IPS DF 6.9 (cell line): ENCODE measurements around the gene TET2.

ENCODE experiments used
- DNase-seq: peaks from one replicate; pipeline ENCODE4 v3.0.0-alpha.2; 2013; ENCODE audit warnings: low read depth, low spot score
- H3K27ac ChIP-seq: one replicate; pipeline ENCODE4 v1.5.1; 2013; ENCODE audit warnings: low read length, control low read depth
- H3K27me3 ChIP-seq: 2 replicates; pipeline ENCODE4 v1.6.1; 2013; ENCODE audit warnings: mild to moderate bottlenecking, low read length; ENCODE audit not compliant: control insufficient read depth, insufficient read depth
- H3K36me3 ChIP-seq: 2 replicates; pipeline ENCODE4 v1.6.1; 2013; ENCODE audit warnings: low read length; ENCODE audit not compliant: control insufficient read depth, insufficient read depth
- H3K4me1 ChIP-seq: 2 replicates; pipeline ENCODE4 v1.6.1; 2013; ENCODE audit warnings: low read length; ENCODE audit not compliant: control insufficient read depth, insufficient read depth
- H3K4me3 ChIP-seq: 2 replicates; pipeline ENCODE4 v1.5.1; 2013; ENCODE audit warnings: mild to moderate bottlenecking, low read length
- H3K9me3 ChIP-seq: 2 replicates; pipeline ENCODE4 v1.6.1; 2013; ENCODE audit warnings: low read length, inconsistent platforms; ENCODE audit not compliant: control insufficient read depth, insufficient read depth
- WGBS: extraction: QIAGEN DNeasy Blood & Tissue Kit; methylation state at CpG from one replicate; pipeline ENCODE4 v1.1.7; 2013; ENCODE audit warnings: mixed read lengths, missing lambda C conversion rate; ENCODE audit not compliant: insufficient read length, insufficient coverage; 5-methylcytosine and 5-hydroxymethylcytosine counted together

The TET2 gene

GRCh38 chr4:105140684-105141490, 5.8 kb upstream of the TET2 start:
- no peak for DNase-seq
- no peak overlapping the region for H3K4me3 ChIP-seq
- H3K36me3 ChIP-seq, result no peaks in the 10 kb centered on the region
- H3K27me3 ChIP-seq, result peaks cover 24% of the 10 kb centered on the region
- H3K9me3 ChIP-seq, result no peaks in the 10 kb centered on the region
- no CpG with 5 or more reads among the region's 7 CpGs for WGBS
- H3K4me1 ChIP-seq, result no peaks in the 10 kb centered on the region
- no peak overlapping the region for H3K27ac ChIP-seq

- no peaks in the 10 kb centered on the region for H3K9me3 ChIP-seq
- H3K27me3 ChIP-seq, result peaks cover 39% of the 10 kb centered on the region
- WGBS, result no CpG with 5 or more reads among the region's 21 CpGs
- H3K36me3 ChIP-seq, result no peaks in the 10 kb centered on the region
- no peak overlapping the region for H3K27ac ChIP-seq
- no peak for DNase-seq
- no peak overlapping the region for H3K4me3 ChIP-seq
- H3K4me1 ChIP-seq, result no peaks in the 10 kb centered on the region
Observed at GRCh38 chr4:105145156-105145902, 1.3 kb upstream of the TET2 start.

GRCh38 chr4:105145903-105146275, 787 bp upstream of the TET2 start:
- no peaks in the 10 kb centered on the region for H3K9me3 ChIP-seq
- no peak overlapping the region for H3K27ac ChIP-seq
- peak overlapping the region; percentile 59; the same call in 1 of the 2 replicates for H3K4me3 ChIP-seq
- no peaks in the 10 kb centered on the region for H3K36me3 ChIP-seq
- WGBS, result no CpG with 5 or more reads among the region's 25 CpGs
- peaks cover 40% of the 10 kb centered on the region for H3K27me3 ChIP-seq
- DNase-seq, result no peak
- H3K4me1 ChIP-seq, result no peaks in the 10 kb centered on the region

GRCh38 chr4:105147016-105147552, 408 bp downstream of the TET2 start:
- Histone ChIP-seq H3K36me3 (no peaks in the 10 kb centered on the region), H3K9me3 (no peaks in the 10 kb centered on the region), H3K27me3 (peaks cover 40% of the 10 kb centered on the region), H3K4me1 (no peaks in the 10 kb centered on the region), H3K27ac (no peak overlapping the region), H3K4me3 (peak overlapping the region; percentile 59; the same call in 1 of the 2 replicates)
- no peak for DNase-seq
- WGBS, result no CpG with 5 or more reads among the region's 12 CpGs

GRCh38 chr4:105147553-105148161, 981 bp downstream of the TET2 start:
- no peak overlapping the region for H3K27ac ChIP-seq
- no peak for DNase-seq

GRCh38 chr4:105148356-105148755, 1.7 kb downstream of the TET2 start:
- no peak overlapping the region for H3K4me3 ChIP-seq
- WGBS, result no CpG with 5 or more reads among the region's 1 CpG

More at GRCh38 chr4:105147553-105148161, 981 bp downstream of the TET2 start:
- H3K9me3 ChIP-seq, result no peaks in the 10 kb centered on the region
- H3K4me1 ChIP-seq, result no peaks in the 10 kb centered on the region
- no CpG with 5 or more reads among the region's 16 CpGs for WGBS
- peak overlapping the region; percentile 59; the same call in 1 of the 2 replicates for H3K4me3 ChIP-seq
- H3K36me3 ChIP-seq, result no peaks in the 10 kb centered on the region
- peaks cover 39% of the 10 kb centered on the region for H3K27me3 ChIP-seq

GRCh38 chr4:105148776-105149175, 2.1 kb downstream of the TET2 start:
- WGBS, result no CpG with 5 or more reads among the region's 5 CpGs
- DNase-seq, result no peak
- Histone ChIP-seq H3K36me3 (no peaks in the 10 kb centered on the region), H3K27me3 (peaks cover 32% of the 10 kb centered on the region), H3K27ac (no peak overlapping the region), H3K4me3 (no peak overlapping the region), H3K4me1 (no peaks in the 10 kb centered on the region), H3K9me3 (no peaks in the 10 kb centered on the region)

More at GRCh38 chr4:105148356-105148755, 1.7 kb downstream of the TET2 start:
- no peak overlapping the region for H3K27ac ChIP-seq
- no peaks in the 10 kb centered on the region for H3K9me3 ChIP-seq
- peaks cover 36% of the 10 kb centered on the region for H3K27me3 ChIP-seq
- DNase-seq, result no peak
- H3K36me3 ChIP-seq, result no peaks in the 10 kb centered on the region
- no peaks in the 10 kb centered on the region for H3K4me1 ChIP-seq

- Histone ChIP-seq H3K36me3 (no peaks in the 10 kb centered on the region), H3K9me3 (no peaks in the 10 kb centered on the region), H3K4me1 (no peaks in the 10 kb centered on the region), H3K27me3 (peaks cover 26% of the 10 kb centered on the region; the same call in 1 of the 2 replicates), H3K4me3 (no peak overlapping the region), H3K27ac (no peak overlapping the region)
- no CpG with 5 or more reads among the region's 1 CpG for WGBS
- no peak for DNase-seq
Observed at GRCh38 chr4:105149771-105150170, 3.1 kb downstream of the TET2 start.

GRCh38 chr4:105150503-105150902, 3.8 kb downstream of the TET2 start:
- H3K27me3 ChIP-seq, result peaks cover 19% of the 10 kb centered on the region; the same call in 1 of the 2 replicates
- H3K4me3 ChIP-seq, result no peak overlapping the region
- no peaks in the 10 kb centered on the region for H3K36me3 ChIP-seq
- no peak overlapping the region for H3K27ac ChIP-seq
- H3K4me1 ChIP-seq, result no peaks in the 10 kb centered on the region
- no peaks in the 10 kb centered on the region for H3K9me3 ChIP-seq
- no peak for DNase-seq

GRCh38 chr4:105153749-105154148, 7.1 kb downstream of the TET2 start:
- DNase-seq, result no peak
- WGBS, result no CpG with 5 or more reads among the region's 1 CpG
- Histone ChIP-seq H3K4me3 (no peak overlapping the region), H3K36me3 (no peaks in the 10 kb centered on the region), H3K27me3 (peaks cover 5% of the 10 kb centered on the region; the same call in 1 of the 2 replicates), H3K4me1 (no peaks in the 10 kb centered on the region), H3K9me3 (no peaks in the 10 kb centered on the region), H3K27ac (no peak overlapping the region)
